OCI-M2 (cell line): ENCODE measurements around the gene NPC2.

Experiments used
- DNase-seq: peaks from one replicate; lab custom pipeline; 2025; ENCODE audit not compliant: unreplicated experiment; lab: John Stamatoyannopoulos, UW

NPC2 gene

DNA sequence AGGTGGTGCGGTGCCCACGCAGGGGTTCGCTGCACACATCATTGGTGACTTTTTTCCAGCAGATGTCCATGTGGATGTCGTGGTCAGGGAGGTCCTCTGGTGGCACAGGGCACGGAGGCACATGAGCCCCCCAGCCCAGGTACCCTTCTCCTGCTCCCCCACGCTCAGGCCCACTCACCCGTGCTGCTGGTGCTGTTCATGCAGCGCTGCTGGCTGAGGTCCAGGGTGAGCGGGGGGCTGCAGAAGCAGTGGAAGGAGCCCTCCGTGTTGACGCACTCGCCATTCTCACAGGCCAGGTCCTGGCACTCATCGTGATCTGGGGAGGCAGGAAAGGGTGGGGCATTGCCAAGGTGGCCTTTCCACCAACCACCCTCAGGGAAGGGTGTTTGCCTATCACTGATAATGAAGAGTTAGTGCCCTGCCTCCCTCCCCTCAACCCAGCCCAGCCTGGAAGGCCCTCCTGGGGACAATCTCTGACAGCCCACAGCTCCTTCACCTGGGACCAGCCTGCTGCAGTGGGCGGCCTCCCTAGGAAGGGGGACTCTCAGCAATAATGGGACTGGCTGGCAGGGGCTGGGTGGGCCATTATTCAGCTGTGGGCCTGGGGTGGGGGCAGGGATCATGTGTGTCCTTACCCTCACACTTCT lies 10.3 kb upstream of the NPC2 start:
- DNase-seq, result no peak

- no peak for DNase-seq
Measured at GRCh38 chr14:74502236-74503019, 9.3 kb upstream of the NPC2 start.

DNA sequence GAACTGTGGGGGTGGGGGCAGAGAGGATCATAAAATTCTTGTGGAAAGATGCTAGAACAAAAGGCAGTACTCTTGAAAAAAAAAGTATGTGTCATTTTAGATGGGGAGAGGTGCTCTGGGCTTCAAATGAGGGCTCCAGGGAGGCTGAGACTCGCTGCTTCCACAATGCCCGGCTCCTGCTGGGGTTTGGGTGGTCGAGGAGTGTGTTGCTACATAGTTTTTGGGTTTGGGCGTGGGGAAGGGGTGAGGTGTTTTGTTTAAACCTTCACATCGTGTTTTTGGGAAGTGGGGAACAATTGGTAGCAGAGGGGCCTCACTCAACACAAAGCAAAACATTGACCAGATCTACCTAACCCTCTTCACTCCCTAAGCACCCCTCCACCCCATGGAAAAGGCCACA lies 8.6 kb upstream of the NPC2 start:
- no peak for DNase-seq

DNA sequence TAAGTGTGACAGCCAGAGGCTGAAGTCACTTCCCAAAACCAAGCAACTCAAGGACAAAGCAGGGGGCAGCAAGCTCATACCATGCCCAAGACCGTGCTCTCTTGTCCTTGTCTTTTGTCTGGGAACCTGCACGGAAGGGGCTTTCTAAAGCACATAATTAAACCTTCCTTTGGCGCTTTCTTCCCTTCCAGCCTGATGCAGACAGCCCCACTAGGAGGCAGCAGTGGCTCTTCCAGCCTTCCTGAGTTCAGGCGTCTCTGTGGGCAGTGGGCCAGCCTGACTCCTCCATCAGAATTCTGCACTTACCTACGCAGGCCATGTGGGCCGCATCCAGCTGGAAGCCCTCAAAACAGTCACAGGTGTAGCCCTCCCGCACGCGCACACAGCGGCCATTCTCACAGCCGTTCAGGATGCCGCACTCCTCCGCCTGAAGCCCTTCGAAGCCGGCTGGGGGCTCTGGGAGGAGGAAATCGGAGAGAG lies 8.1 kb upstream of the NPC2 start:
- DNase-seq, result no peak

DNA sequence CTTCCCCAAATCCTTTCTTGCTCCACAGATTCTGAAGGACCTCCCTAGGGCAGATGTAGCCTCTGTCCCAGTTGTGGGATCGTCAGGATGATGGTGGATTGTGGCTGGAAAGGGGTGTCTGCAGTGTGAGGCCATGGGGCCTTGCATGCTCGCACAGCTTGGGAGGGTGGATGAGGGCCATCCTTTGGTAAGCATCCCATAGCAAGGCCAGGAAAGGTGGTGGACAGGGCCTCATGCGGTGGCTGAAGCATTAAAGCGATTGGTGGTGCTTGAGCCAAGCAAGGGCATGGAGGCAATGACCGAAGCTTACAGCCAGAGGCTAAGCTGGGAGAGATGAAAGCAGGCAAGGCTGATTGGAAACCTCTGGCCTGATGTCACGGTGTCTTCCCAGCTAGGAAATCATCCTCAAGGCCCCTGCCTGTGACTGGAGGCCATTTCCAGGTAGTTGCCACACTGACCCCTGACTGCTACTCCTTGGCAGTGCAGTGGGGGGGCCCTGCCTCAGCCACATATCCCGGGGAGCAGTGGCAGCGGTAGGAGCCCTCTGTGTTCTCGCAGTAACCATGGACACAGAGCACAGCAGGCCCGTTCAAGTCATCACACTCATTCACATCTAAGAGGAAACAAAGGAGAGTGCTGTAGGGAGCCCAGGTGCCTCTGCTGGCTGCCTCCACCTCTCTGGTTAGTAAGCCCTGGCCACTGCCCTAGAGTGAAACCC lies 7.5 kb upstream of the NPC2 start:
- no peak for DNase-seq

DNA sequence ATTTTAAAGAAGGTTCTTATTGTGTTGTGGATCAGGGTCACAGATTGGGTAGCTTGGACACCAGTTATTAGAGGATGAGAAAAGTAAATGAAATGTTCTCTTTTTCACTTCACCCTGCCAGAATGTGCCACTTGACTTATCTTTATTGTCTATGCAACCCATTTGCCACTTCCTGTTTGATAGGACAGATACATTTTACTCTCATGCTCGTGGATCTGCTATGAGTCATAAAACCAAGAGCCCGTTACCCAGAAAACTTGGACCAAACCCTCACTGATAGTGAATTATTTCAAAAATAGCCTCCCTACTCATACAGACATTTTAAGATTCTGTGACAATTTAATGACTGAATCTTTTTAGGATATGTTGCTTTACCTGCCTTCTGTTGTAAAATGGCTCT lies 2.3 kb upstream of the NPC2 start:
- DNase-seq, result no peak

DNA sequence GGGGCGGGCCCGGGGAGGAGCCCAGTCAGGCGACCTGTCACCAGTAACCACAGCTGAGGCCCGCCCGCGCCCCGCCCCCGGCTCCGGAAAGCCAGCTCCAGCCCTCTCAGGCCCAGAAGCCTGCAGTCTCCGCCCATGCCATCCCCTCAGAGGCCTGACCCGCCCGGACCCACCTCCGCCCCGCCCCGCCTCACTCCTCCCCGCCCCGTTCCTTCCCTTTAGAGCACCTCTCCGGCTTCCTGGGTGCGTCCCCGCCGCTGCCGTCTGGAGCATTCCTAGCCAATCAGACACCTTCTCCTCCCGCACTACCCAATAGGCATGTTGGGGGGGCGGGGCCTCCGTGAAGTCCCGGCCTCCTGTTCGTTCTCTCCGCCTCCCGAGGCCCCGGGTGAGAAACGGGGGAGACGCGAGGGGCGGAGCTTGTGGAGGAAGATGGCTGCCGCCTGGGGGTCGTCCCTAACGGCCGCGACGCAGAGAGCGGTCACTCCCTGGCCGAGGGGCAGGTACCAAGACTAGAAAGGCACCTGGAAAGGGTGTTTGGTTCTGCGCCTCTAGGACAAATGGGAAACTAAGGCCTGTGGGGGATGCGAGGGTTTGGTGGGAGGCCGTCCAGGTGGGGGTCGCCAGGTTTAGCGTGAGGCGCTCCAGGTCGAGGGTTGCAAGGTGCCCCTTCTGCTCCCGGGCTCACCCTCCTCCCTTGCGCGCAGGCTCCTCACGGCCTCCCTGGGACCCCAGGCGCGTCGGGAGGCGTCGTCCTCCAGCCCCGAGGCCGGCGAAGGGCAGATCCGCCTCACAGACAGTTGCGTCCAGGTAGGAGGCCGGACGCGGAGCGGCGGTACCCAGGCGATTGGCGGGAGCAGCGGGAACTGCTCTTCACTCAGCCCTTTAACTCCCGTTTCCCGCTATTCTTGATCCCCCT lies 497 bp upstream of the NPC2 start, which contains the start of gene ISCA2:
Gene ISCA2 (plus strand): TSS at position 423 of the 919 bp plus-strand sequence. CDS start 10 bp downstream, at position 433.
- peak; percentile 93 for DNase-seq

GRCh38 chr14:74491956-74492775 lies 939 bp downstream of the NPC2 start:
- no peak for DNase-seq

- DNase-seq, result no peak
Measured at GRCh38 chr14:74490486-74490885, 2.6 kb downstream of the NPC2 start.

DNA sequence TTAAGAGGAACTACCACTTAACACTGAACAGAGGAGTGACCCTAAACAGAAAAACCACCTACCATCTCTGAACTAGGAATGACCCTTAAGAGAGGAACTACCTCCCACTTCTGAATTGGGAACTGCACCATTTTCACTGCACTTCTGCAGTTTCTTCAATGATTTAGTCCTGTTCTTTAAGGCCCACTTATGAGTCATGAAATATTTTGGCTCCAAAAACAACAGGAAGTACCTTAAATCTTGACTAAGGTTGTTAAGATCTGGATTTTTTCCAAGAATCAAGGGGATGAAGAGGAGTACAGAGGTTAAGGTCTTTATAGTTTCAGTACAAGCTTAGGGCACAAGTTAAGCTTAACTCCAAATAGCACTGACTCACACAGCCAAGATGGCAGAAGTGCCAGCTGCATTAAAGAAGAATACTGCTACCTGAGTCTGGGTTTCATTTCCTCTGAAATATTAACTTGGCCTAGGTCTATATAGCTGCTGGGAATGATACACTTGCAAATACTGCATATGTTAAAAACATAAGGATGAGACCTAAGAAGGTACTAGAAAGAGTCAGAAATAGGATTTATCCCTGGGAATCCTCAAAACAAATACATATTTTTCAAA lies 4.2 kb downstream of the NPC2 start:
- no peak for DNase-seq

DNA sequence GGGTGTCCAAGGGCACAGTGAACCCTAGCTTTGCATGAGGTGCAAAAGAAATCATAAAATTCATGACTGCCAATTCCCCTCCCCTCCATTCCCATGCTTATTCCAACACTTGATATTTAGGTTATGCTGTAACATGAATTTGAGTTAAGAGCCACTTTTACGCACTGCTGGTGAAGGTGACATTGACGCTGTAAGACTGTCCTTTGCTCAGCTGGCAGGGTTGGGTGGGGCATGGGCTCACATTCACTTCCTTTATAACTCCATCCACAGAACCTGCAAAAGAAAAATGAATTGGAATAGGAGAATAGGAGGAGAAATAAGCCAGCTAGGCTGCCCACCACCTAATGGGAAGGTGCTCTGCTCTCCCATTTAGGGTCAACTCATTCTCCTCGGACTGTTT lies 6.9 kb downstream of the NPC2 start:
- DNase-seq, result no peak

- DNase-seq, result no peak
Measured at GRCh38 chr14:74483321-74483720, 9.8 kb downstream of the NPC2 start.

DNA sequence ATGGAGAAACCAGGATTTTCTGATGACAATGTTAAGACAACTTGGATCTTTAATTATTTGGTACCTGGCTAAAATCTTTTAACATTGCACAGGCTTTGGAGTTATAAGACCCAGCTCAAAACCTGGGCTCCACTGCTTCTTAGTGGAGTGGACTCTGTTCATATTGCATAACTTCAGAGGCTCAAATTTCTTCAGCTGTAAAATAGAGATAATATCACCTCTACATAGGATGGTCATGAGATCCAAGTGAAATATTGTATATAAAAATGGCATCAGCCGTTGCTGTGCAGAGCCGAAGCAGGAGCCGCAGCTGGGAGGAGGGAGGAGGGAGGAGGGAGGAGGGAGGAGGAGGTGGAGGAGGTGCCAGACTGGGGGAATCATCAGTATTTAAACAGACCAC lies 10.5 kb downstream of the NPC2 start:
- DNase-seq, result no peak

- no peak for DNase-seq
Measured at GRCh38 chr14:74480046-74480445, 13.1 kb downstream of the NPC2 start.

GRCh38 chr14:74478996-74479635 lies 14.0 kb downstream of the NPC2 start:
- DNase-seq, result no peak

DNA sequence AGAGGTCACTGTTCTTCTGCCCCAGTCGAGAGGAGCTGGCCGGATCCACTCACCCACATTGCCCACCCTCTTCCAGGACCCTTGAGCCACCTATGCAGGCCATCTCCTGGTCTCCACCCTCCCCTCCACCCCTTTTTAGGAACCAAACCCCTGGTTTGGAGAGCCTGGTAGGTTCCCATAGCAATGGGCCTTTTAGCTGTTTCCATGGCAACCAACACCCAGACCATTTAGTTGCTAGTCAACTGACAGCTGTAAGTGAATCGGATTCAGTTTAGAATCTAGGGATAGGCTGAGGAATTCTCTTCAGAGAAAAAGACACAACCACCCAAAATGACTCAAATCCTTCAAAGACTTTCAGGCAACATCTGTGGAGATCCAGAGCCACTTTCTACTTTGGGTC lies 16.5 kb downstream of the NPC2 start:
- no peak for DNase-seq

DNA sequence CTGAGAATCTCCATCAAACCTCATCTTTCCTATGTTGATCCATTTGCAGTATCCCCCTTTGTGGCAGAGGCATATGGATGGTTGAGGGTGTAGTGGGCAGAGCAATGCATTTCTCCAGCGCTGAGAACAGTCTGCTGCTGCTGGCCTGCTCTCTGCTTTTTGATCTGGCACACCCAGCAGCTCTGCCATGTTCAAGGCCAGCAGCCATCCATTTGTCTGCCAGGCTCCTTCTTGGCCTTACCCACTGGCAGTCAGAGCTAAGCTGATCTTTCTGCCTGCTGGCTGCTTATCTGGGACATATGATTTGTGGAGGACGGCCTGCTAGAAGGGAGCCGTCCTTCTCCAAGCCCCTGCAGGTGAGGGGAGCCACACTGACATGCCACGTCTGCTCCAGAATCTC lies 17.0 kb downstream of the NPC2 start:
- DNase-seq, result no peak

DNA sequence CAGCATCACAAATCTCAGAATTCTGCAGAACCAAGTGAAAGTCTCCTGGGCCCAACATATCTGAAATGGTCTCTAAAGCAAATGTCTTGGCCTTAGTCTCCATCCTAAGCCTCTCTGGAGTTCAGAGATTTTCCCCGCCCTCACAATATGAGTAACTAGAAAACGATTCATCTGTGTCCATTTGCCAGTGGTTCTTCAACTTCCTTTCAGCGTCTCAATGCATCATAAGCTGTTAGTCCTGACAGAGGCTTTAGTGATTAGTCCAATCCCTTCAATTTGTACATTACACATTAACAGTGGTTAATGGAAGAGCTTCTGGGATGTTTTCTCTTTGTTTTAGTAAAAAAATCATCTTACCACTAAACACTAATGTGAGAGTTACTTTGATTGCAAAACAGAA lies 17.4 kb downstream of the NPC2 start:
- no peak for DNase-seq

- no peak for DNase-seq
Measured at GRCh38 chr14:74474376-74474775, 18.7 kb downstream of the NPC2 start.
